Activated naive CD8-positive, alpha-beta T cell treated with anti-CD3 and anti-CD28 coated beads, Interleukin-2, amount 50 U/mL, for 16 hours (primary cell): Measurements from ENCODE around the gene ANKRD12.
"Not testable (repeated sequence)": the region's sequence is repeated elsewhere in the genome, so short reads cannot be mapped to it uniquely, and the experiment has no call there.

ENCODE experiments used
- DNase-seq: peaks from one replicate; pipeline ENCODE4 v3.0.0-alpha.2; 2020; ENCODE audit warnings: low read depth, low spot score

The ANKRD12 gene

DNA sequence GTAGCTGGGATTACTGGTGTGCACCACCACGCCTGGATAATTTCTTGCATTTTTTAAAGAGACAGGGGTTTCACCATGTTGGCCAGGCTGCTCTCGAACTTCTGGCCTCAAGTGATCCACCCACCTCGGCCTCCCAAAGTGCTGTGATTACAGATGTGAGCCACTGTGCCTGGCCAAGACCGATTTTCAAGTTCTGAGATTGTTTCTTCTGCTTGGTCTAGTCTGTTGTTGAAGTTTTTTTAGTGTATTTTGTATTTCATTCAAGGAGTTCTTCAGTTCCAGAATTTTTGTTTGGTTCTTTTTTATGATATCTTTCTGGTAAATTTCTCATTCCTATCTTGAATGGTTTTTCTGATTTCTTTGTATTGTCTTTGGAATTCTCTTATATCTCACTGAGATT, 96.4 kb downstream of the ANKRD12 start:
- DNase-seq: no peak

DNA sequence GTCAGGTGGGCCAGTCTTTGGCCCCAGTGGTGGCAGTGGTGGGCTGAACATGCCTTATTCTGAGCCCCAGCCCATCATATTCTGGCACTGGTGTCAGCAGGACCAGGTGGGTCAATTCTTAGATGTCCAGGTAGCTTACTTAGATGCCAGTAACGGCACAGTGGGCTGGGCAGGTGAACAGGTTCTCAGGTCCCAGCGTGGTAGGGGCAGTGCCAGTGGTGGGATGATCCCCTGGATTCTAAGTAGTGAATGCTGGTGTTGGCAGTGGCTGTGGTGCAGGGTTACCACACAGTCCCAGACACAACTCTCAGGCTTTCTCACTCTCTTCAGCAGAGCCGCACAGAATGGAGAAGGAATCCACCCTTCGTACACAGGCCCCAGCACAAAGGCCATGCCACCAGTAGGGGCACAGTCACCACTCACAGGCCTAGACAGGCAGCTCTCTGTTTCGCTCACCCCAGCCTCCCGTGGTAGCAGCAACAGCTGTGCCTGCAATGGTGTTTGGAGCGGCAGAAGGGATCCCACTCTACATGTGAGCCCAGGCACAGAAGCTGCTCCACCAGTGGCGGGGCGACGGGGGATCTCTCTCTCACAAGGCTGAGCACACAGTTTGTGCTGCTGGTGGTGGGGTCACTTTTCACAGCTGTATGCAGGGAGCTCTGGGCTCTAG, 97.3 kb downstream of the ANKRD12 start:
- no peak for DNase-seq

DNA sequence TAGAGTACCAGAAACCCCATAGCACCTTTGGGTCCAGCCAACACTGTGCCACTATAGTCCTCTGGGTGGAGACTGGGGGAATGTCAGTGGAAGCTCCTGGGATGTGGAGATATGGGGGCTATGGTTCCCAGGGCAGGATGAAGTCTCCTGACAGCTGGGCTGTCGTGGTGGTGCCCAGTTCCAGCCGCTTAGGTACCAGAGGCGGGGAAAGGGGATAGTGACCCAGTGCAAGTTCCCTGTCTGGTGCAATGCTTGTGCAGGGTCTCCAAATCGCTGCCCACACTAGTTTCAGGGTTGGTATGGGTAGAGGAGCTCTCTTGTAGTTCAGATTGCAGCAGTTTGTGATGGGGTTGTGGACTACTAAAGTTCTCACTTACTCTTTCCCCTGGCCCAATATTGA, 97.9 kb downstream of the ANKRD12 start:
- DNase-seq: no peak

DNA sequence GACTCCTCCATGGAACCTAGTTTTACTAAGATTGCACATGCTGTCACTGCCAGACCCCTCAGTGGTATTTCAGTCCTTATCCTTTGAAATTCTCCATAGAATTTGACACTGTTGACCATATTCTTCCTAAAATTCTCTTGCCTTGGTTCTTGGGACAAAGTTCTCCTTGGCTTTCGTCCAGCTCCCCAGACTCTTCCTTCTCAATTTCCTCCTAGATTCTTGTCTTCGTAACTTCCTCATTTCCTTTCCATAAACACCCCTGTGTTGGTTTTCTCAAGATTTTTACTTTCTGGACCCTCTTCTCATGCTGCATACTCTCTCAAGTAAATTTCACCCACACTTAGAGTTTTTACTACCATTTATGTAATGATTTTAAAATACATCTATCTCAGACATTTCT, 101.4 kb downstream of the ANKRD12 start:
- no peak for DNase-seq

DNA sequence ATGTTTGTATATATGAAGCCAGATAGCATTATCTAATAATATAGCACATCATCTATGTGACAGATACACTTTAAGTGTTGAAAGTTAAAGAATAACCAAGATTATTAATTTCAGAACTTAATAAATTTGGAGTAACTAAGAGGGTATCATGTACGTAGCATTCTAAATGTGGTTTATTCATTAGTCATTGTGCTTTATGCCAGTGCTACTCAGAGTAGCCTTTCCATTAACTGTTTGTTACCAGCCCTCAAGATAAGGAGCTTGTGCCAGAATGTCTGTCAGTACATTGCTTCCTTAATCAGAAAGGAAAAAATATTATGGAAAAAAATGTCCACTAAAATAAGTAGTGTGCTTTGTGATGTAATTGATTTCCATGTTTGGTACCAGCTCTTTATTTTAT, 103.1 kb downstream of the ANKRD12 start:
- DNase-seq: no peak

DNA sequence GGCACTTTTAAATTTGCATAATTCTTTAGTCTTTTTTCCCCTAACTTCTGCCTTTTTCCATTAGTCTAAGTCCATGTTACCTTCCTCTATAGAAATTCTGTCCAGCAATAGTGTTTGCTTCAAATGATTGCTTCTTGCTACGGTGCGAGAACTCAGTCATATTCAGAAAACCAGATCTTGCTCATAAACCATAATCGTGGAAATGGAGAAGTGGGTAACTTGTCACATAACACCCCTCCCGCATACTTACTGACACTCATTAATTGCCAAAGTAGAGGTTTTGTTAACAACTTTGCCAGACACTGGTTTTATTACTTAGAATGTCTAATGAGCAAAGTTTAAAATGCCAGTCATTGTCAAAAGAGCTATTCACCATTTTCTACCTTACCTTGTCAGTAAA, 103.7 kb downstream of the ANKRD12 start:
- no peak for DNase-seq

DNA sequence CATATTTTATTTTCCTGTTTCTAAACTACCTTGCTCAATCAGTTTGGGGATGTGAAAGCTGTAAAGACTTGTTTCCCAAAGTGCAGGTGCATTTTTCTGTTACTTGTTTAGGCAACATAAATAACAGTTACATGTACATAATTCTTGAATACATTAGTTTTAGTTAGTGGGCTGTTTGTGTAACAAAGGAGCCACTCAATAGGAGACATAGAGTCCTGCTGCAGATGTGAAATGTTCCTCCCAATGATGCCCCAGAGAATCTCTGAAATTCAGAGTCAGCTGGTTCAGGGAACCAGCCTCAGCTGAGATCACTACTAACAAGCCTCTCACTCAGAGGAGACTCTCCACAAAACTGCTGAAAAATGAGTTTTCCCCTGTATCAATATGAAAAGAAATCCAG, 106.4 kb downstream of the ANKRD12 start:
- DNase-seq: no peak

DNA sequence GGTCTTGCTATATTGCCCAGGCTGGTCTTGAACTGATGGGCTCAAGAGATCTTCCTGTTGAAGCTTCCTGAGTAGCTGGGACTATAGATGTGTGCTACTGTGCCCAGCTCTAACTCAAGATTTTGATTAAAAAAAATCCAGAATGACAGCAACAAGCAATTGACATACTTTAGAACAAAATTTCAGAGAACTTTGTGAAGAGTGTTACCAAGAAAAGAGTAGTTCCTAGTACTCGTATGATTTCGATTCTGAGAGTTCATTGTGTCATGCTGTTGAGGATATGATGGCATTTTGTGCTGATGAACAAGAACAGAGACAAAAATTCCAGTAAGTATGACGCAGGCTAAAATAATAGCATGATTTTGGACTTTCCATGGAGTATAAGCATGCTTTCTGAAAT, 107.8 kb downstream of the ANKRD12 start:
- no peak for DNase-seq

DNA sequence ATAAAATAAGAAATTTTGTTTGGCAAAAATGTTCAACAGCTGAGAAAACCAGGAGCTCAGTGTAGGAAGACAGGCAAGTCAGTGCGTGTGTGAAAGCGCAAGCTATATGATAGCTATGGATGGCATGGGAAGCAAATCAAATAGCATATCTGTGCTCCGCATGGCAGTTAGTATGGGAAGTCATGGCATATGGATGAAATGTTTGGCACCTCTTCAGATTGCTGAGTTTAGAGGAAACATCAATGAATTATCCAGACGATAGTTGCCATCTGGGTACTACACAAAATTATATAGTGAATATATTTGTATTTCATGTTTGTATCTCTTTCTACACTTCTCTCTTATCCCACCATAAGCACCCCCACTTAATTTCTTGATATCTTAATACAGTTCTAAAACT, 112.1 kb downstream of the ANKRD12 start:
- no peak for DNase-seq

DNA sequence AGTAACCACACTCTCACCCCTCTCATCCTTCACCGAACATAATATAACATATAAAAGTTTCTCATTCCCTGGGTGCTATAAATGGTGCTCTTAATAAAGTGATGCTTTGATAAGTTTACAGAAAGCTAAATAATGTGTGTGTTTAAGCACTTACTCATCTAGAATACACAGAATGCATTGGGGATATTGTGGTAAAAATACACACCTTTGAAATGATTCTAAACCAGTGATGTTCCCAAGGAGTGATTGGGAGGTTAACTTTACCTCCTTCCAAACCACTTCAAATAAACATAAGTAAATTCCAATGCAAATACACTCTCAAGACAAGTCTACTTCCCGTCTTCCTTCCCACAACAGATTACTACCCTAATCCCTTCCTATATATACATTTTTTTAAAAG, 112.7 kb downstream of the ANKRD12 start:
- DNase-seq: no peak

DNA sequence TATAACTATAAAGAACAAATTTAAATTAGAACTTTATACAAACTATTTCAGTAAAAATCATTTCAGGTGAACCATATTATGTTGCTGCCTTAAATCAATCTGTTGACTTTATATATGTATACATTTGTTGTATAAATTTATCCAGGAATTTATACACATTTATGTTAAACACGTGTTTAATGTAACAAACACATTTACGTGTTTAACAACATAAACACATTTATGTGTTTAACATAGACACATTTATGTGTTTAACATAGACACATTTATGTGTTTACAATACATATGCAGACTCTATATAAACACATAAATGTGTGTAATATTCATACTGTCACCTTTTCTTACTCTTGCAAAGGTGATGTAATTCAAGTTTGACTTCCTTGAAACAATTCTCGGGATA, 122.6 kb downstream of the ANKRD12 start:
- no peak for DNase-seq

DNA sequence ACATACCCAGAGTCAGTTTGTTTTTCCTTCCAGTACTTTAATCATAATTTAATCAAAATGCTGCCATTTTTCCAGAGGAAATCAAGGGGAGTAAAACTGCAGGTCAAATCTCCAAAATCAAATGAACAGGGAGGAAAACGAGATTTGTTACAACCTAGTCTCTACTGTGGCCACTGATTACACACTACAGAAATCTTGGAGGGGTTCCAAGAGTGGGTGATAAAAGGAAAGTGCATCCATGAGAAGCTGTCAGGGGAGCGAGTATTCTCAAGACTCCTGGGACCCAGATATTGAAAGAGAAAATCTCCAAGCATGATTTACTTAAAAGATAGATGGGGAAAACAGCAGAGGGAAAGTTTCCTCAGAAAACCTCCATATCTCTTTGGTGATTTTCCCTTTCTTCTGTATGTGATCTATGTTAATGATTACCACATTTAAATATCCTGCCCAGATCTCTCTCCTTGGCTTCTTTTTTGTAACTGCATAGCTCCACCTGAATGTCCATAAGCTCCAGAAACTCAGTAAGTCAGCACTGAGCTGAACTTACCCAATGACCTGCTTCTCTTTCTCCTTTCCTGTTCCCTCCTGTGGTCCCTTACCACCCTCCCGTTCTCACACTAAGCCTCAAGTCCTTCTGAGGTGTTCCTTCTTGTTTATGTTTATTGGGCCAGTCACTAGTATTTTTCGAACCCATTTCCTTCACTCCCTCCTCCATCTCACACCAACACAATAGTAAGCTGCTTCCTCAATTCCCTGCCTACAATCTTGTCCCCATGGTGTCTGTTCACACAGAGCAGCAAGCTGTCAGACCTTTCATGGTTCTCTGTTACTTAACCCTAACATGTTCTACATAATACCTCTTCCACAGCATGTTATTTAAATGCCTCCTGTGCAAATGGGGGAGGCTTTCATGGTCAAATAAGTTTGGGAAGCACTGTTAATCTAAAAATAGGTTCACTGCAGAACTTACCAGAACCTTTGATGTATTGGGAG, 124.1 kb downstream of the ANKRD12 start:
- no peak for DNase-seq

DNA sequence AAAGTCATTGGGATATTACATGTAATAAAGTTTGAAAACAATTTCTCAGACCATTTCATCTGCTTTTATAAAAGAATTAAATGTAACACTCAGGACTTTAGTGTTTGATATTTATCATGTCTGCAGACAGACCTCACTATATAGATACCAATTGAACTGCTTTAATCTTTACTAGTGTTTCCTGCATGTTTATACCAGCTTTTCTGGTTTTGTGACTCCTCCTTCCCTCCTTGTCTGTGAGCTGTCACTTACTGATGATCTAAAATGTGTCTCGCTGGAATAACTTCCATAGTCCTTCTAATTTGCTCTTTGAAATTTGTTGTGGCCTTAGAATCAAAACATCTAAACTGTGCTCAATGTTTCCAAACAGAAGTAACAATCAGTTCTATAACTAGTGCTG, 126.7 kb downstream of the ANKRD12 start:
- no peak for DNase-seq

DNA sequence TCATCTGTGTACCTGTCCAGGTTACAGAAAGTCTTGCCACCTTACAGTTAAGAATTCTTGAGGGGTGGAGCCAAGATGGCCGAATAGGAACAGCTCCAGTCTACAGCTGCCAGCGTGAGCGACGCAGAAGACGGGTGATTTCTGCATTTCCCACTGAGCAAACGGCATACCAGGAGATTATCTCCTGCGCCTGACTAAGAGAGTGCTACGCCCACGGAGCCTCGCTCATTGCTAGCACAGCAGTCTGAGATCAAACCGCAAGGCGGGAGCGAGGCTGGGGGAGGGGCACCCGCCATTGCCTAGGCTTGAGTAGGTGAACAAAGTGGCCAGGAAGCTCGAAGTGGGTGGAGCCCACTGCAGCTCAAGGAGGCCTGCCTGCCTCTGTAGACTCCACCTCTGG, 128.2 kb downstream of the ANKRD12 start:
- DNase-seq: not testable (repeated sequence)

DNA sequence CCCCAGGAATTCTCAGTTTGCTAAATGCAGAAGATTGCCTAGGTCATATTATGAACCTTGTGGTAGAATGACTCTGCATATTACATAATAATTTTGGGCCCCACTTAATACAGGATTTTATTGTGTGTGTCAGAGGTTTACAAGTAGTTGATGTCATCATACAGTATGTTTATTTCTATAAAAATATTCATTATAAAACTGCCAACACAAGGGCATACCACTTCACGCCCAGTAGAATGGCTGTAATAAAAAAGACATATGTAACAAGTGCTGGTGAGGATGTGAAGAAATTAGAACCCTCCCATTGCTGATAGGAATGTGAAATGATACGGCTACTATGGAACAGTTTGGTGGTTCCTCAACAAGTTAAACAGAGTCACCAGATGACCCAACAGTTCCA, 136.6 kb downstream of the ANKRD12 start:
- no peak for DNase-seq

DNA sequence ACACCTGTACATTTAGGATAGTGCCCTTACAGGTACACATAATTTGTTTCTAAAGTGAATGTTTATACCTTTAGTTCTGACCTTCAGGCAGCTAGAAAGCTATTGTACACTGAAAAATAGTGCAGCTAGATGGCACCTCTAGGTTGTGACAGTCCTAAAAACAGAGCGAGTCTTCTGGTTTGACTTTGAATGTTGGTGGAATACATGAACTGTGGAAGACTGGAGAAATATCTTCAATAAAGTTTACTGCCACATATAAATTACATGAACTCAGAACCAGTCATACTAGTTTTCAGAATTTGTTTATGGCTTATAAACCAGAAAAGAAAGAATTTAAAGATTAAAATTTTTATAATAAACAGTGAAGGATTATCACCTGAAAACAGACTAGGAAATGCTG, 139.3 kb downstream of the ANKRD12 start:
- no peak for DNase-seq

DNA sequence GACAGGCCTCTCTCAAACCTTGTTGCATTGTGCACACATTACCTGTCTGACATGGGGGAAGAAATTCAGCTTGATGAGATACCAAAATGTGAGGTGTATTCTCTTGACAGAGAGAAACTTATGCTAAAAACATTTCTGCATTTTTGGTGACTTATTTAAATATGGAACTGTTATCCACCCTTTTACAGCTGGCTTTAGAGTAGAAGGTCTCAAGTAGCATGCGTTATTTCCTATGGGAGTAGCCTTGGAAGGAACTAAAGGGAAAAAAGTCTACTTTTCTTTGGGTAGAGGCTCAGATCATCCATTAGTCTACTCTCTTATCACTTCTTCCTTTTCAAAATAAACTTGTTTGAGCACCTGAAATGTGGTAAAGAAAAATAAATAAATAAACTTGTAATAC, 141.4 kb downstream of the ANKRD12 start:
- DNase-seq: no peak

DNA sequence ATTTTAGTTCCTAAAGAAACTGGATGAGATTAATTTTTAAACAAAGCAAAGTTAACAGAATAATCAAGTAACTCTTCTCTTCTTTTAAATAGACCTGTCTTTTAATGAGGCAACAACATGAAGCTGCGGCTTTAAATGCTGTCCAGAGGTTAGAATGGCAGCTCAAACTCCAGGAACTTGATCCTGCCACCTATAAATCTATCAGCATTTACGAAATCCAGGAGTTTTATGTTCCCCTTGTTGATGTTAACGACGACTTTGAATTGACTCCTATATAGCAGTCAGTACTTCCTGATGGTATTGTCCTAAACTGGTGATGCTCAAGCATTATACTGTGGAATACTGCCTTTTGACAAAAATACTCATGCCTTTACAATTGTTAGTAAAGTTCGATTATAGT, 144.3 kb downstream of the ANKRD12 start:
- no peak for DNase-seq

DNA sequence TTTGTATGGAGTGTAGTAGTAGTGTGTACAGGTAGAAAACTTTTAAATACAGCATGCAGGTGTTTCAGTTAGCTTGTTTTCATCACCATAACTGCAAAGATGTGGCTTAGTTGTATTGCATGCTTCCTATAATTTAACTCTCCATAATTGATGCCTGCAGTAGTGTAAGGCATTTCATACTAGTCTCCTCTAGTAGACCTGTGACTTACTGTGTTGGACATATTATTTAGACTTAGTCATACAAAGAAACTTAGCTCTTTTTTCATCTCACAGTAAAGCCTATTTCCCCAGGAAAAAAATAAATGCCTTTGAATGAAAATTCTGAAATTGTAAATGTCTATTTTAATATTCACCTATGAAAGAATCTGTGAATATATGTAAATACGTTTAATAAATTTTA, 145.2 kb downstream of the ANKRD12 start:
- no peak for DNase-seq

DNA sequence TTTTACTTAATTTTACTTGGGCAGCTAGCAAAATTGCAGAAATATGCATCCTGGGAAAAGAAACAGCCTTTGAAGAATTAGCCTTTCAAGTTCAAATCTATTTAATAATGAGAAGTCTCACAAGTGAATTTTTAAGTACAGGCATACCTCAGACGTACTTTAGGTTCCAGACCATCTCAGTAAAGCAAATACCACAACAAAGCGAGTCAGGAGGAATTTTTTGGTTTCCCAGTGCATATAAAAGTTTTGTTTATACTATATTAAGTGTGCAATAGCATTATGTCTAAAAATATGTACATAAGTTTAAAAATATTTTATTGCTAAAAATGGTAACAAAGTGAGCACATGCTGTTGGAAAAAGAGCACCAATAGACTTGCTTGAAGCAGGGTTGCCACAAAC, 147.2 kb downstream of the ANKRD12 start:
- no peak for DNase-seq

DNA sequence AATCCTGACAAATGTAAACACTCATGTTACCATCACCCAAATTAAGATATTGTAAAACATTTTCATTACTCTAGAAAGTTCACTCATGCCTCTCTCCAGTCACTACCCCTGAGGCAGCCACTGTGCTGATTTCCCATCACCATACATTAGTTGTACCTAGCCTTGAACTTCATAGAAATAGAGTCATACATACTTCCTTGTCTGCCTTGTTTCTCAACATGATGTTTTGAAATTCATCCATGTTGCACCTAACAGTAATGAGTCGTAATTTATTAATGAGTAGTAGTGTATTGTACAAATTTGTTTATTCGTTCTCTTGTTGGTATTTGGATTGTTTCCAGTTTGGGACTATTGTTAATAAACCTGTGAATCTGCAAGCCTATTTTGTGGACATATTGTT, 149.0 kb downstream of the ANKRD12 start:
- no peak for DNase-seq

DNA sequence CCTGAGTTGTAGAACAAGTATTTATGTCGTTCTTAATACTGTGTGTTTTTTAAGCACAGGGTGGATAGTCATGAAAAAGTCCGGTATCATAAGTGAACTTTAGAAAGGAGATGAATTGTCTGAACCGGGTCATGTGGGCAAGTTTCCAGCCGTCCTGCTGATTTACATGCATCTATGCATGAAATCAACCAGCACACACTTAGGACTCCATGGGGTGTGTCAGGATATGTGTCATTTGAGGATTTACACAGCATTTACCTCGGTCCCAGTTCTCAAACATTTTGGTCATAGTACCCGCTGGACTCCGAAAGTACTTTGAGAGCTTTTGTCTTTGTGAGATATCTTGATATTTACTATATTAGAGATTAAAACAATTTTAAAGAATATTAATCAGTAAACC, 150.5 kb downstream of the ANKRD12 start:
- DNase-seq: no peak

DNA sequence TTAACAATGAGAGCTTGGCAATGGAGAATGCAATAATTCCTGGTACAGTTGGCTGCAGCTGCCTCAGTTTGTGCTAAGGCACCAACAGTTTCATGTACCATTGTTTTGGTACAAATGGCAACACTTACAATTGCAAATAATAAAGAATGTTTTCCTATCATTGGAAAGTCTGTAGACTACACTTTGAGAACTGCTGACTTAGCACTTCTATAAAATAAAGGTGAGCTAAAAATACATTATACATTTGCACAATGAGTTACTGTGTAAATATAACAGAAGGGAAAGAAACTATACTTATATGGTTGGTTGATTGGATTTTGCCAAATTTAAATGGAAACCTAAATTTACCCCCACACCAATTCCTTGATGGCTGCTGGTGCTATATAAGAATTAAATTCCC, 153.1 kb downstream of the ANKRD12 start:
- DNase-seq: no peak
